SK-N-MC (cell line): Measurements from ENCODE around the gene TLR6.

ENCODE experiments used
- EZH2 ChIP-seq: fragments of 200-600 bp; sonication (generic); IDR thresholded peaks from one replicate; pipeline ENCODE4 v1.6.1; 2017; ENCODE audit warnings: antibody characterized with exemption
- FOXP2 ChIP-seq: optimal IDR thresholded peaks from 2 replicates; pipeline ENCODE3; 2011; ENCODE audit warnings: mild to moderate bottlenecking, moderate library complexity; ENCODE audit not compliant: insufficient read depth; ENCODE audit errors: extremely low read length, control extremely low read depth
- POLR2AphosphoS5 ChIP-seq: IDR thresholded peaks from 2 replicates; pipeline ENCODE4 v1.6.1; 2012; ENCODE audit warnings: mild to moderate bottlenecking, low read depth, low read length, borderline replicate concordance

DNA sequence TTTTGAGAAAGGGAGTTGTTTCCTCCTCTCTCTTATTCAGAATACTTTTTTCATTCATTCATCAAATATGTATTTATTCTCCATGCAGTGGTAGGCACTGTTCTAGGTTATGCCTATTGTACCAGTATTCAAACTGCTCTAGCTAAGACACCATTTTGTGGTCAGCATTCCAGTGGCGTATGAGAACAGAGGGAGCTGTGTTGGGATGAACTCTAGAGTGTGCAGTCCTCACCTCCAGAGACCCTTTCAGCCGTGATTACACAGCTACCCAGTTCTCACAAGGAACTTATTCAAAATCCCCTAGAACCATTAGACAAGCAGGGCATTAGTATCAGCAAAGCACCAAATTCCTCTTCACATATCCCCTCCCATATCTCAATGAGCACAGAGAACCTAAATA is 56.3 kb downstream of the TLR6 start:
- TF ChIP-seq EZH2 = no peak
- no peak for TF ChIP-seq POLR2AphosphoS5
- no peak for TF ChIP-seq FOXP2
